Kidney epithelial cell (primary cell): Measurements from ENCODE around the gene MAGED2. TPM values are rescaled to one million over a fixed set of nuclear protein-coding genes. Genes with fewer than 3 reads are reported as not detected.
"Not testable (repeated sequence)": the region's sequence is repeated elsewhere in the genome, so short reads cannot be mapped to it uniquely, and the experiment has no call there.

ENCODE experiments used
- DNase-seq: peaks from one replicate; pipeline ENCODE4 v3.0.0-alpha.2; 2010; ENCODE audit warnings: low read depth
- H3K27me3 ChIP-seq: 2 replicates; pipeline ENCODE4 v1.6.0; 2011; ENCODE audit warnings: low read length; ENCODE audit not compliant: control insufficient read depth, insufficient read depth
- H3K36me3 ChIP-seq: 2 replicates; pipeline ENCODE4 v1.5.1; 2011; ENCODE audit warnings: low read length; ENCODE audit not compliant: control insufficient read depth, insufficient read depth
- H3K4me3 ChIP-seq: 2 replicates; pipeline ENCODE4 v1.5.1; 2011; ENCODE audit warnings: low read depth, mild to moderate bottlenecking, control low read depth, low read length
- total RNA-seq: library from RNA; depleted of rRNA; stranded (reverse); fragments of >200 nt; gene quantifications from 2 replicates; pipeline ENCODE4 v1.2.3, GENCODE V29; 2015
- TF ChIP-seq, protein P1 (sequence below): IDR thresholded peaks from 2 replicates; pipeline ENCODE4 v1.5.1; 2011; ENCODE audit warnings: mild to moderate bottlenecking, moderate library complexity, low read length, control low read depth, inconsistent platforms; ENCODE audit not compliant: insufficient read depth, poor library complexity, severe bottlenecking

The MAGED2 gene, protein sequence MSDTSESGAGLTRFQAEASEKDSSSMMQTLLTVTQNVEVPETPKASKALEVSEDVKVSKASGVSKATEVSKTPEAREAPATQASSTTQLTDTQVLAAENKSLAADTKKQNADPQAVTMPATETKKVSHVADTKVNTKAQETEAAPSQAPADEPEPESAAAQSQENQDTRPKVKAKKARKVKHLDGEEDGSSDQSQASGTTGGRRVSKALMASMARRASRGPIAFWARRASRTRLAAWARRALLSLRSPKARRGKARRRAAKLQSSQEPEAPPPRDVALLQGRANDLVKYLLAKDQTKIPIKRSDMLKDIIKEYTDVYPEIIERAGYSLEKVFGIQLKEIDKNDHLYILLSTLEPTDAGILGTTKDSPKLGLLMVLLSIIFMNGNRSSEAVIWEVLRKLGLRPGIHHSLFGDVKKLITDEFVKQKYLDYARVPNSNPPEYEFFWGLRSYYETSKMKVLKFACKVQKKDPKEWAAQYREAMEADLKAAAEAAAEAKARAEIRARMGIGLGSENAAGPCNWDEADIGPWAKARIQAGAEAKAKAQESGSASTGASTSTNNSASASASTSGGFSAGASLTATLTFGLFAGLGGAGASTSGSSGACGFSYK
- 195 and 200 TPM in 2 replicates for total RNA-seq

GRCh38 chrX:54807524-54808108 is at the start of gene MAGED2:
MAGED2 (plus strand) TSS chrX:54807745; CDS start chrX:54809332, 1,587 bp downstream.
- no peaks in the 10 kb centered on the region for H3K27me3 ChIP-seq
- peak within 1 kb of the TSS; percentile 66 for H3K4me3 ChIP-seq
- TF ChIP-seq, protein P1, sequence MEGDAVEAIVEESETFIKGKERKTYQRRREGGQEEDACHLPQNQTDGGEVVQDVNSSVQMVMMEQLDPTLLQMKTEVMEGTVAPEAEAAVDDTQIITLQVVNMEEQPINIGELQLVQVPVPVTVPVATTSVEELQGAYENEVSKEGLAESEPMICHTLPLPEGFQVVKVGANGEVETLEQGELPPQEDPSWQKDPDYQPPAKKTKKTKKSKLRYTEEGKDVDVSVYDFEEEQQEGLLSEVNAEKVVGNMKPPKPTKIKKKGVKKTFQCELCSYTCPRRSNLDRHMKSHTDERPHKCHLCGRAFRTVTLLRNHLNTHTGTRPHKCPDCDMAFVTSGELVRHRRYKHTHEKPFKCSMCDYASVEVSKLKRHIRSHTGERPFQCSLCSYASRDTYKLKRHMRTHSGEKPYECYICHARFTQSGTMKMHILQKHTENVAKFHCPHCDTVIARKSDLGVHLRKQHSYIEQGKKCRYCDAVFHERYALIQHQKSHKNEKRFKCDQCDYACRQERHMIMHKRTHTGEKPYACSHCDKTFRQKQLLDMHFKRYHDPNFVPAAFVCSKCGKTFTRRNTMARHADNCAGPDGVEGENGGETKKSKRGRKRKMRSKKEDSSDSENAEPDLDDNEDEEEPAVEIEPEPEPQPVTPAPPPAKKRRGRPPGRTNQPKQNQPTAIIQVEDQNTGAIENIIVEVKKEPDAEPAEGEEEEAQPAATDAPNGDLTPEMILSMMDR: no peak
- H3K36me3 ChIP-seq: no peaks in the 10 kb centered on the region
- no peak for DNase-seq

DNA sequence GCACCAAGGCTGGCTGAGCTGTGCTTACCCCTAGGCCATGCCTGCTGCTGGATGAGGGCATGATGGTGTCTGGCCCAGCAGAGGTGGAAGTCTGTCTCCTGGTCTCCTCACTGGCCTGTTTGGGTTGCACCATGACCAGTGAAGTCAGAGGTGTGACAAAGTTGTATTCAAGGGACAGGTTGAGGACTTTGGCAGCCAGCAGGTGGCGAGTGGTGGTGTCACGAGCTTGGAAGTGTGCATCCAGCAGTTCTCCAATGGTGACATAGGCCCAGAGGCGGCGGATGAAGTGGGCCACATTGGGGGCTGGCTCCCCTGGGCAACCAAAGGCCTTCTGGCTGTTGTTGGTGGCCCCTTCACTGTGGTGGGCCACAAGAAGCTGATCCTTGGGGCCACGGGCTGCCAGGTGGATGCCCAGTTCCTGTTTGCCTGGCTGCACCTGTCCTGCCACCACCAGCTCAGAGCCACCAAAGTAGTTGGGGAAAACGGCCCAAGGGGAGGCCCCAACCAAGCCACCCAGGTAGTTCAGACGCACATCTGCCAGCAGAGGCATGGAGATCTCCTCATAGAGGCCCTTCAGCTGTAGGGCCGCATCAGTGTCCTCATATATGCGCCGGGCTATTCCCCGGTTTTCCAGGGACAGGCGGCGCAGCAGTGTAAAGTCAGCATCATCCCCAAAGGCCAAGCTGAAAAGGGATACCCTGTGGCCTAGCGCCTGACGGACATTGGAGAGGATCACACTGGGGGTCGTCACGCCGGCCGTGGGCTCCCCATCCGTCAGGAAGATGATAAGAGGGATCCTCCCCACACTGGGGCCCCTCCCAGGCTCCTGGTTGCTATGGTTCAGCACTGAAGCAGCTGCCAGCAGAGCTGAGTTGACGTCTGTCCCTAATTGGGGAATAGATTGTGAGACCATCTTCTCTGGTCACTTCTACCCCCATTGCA is 49.2 kb upstream of the MAGED2 start:
- DNase-seq: no peak
- TF ChIP-seq, protein P1: no peak
- H3K36me3 ChIP-seq: no peaks in the 10 kb centered on the region
- H3K4me3 ChIP-seq: no peak overlapping the region
- H3K27me3 ChIP-seq: no peaks in the 10 kb centered on the region

DNA sequence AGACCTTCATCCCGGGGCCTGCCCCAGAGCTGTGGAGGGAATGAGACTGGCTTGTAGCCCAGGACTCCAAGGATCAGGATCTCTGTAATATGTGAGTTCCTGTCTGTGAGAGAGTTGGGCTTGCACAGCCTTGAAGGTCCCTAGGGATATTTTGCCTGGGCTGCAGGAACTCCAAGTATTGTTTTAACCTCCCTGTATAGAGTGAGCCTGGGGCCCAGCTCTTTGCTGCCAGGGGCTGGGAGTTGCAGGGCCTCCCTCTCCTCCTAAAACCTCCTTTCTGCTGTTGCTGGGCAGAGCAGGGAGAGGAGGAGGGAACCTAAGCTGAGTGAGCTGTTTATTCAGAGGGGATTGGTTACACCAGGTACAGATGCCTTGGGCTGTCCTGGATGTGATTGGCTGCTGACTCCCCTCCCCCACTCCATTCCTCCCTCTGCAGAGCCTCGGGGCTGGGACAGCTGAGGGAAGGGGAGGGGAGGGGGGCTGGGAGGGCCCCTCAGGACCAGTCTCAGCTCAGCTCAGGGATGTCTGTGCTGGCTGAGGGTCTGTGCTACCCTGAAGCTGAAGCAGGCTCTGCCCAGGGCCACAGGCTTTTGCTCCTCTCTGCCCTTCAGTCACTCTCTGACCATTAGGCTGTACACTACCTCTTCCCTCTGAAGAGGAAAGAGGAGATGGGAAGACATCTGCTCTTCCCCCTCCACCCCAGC is 33.0 kb upstream of the MAGED2 start:
- H3K27me3 ChIP-seq, H3K36me3 ChIP-seq, DNase-seq, H3K4me3 ChIP-seq: not testable (repeated sequence)

GRCh38 chrX:54776061-54776460 is 31.5 kb upstream of the MAGED2 start:
- no peak overlapping the region for H3K4me3 ChIP-seq
- TF ChIP-seq, protein P1: no peak
- no peaks in the 10 kb centered on the region for H3K36me3 ChIP-seq
- DNase-seq: no peak
- H3K27me3 ChIP-seq: no peaks in the 10 kb centered on the region

- no peaks in the 10 kb centered on the region for H3K27me3 ChIP-seq
- TF ChIP-seq, protein P1: no peak
- no peaks in the 10 kb centered on the region for H3K36me3 ChIP-seq
- DNase-seq: no peak
- no peak overlapping the region for H3K4me3 ChIP-seq
Measured at GRCh38 chrX:54776987-54777672, 30.4 kb upstream of the MAGED2 start.
